ENCODE data around the gene ARX.

The ARX gene

GRCh38 chrX:25001808-25002660 lies 13.7 kb downstream of the ARX start:
- no peak for DNase-seq (ENCODE audit: low read depth in 1 of 2, low spot score in 1 of 2)

GRCh38 chrX:24999511-24999910 lies 16.3 kb downstream of the ARX start:
- no peak for DNase-seq (ENCODE audit: low read depth in 1 of 2, low spot score in 1 of 2)

GRCh38 chrX:24996096-24996709 lies 19.6 kb downstream of the ARX start:
- no peak for DNase-seq (ENCODE audit: low read depth in 1 of 2, low spot score in 1 of 2)

- no peak for DNase-seq (ENCODE audit: low read depth in 1 of 2, low spot score in 1 of 2)
Observed at GRCh38 chrX:24993879-24994278, 21.9 kb downstream of the ARX start.

- no peak for DNase-seq (ENCODE audit: low read depth in 1 of 2, low spot score in 1 of 2)
Observed at GRCh38 chrX:24990535-24990934, 25.2 kb downstream of the ARX start.

- DNase-seq (ENCODE audit: low read depth in 1 of 2, low spot score in 1 of 2): no peak
Observed at GRCh38 chrX:24988314-24988713, 27.5 kb downstream of the ARX start.

- DNase-seq (ENCODE audit: low read depth in 1 of 2, low spot score in 1 of 2): no peak
Observed at GRCh38 chrX:24987731-24988130, 28.0 kb downstream of the ARX start.

- DNase-seq (ENCODE audit: low read depth in 1 of 2, low spot score in 1 of 2): no peak
Observed at GRCh38 chrX:24985120-24985519, 30.6 kb downstream of the ARX start.

- no peak for DNase-seq (ENCODE audit: low read depth in 1 of 2, low spot score in 1 of 2)
Observed at GRCh38 chrX:24983931-24984330, 31.8 kb downstream of the ARX start.

- DNase-seq (ENCODE audit: low read depth in 1 of 2, low spot score in 1 of 2): no peak
Observed at GRCh38 chrX:24982306-24982965, 33.3 kb downstream of the ARX start.

GRCh38 chrX:24981030-24981429 lies 34.7 kb downstream of the ARX start:
- DNase-seq (ENCODE audit: low read depth in 1 of 2, low spot score in 1 of 2): no peak

- DNase-seq (ENCODE audit: low read depth in 1 of 2, low spot score in 1 of 2): no peak
Observed at GRCh38 chrX:24979081-24979480, 36.7 kb downstream of the ARX start.

GRCh38 chrX:24969812-24970211 lies 46.0 kb downstream of the ARX start:
- no peak for DNase-seq (ENCODE audit: low read depth in 1 of 2, low spot score in 1 of 2)

- no peak for DNase-seq (ENCODE audit: low read depth in 1 of 2, low spot score in 1 of 2)
Observed at GRCh38 chrX:24965372-24965771, 50.4 kb downstream of the ARX start.

GRCh38 chrX:24963823-24964222 lies 51.9 kb downstream of the ARX start:
- DNase-seq (ENCODE audit: low read depth in 1 of 2, low spot score in 1 of 2): no peak

GRCh38 chrX:24961809-24962208 lies 54.0 kb downstream of the ARX start:
- no peak for DNase-seq (ENCODE audit: low read depth in 1 of 2, low spot score in 1 of 2)

- no peak for DNase-seq (ENCODE audit: low read depth in 1 of 2, low spot score in 1 of 2)
Observed at GRCh38 chrX:24956828-24957227, 58.9 kb downstream of the ARX start.

- DNase-seq (ENCODE audit: low read depth in 1 of 2, low spot score in 1 of 2): no peak
Observed at GRCh38 chrX:24955372-24955930, 60.3 kb downstream of the ARX start.

GRCh38 chrX:24954732-24955131 lies 61.0 kb downstream of the ARX start:
- DNase-seq (ENCODE audit: low read depth in 1 of 2, low spot score in 1 of 2): no peak
